K562 (cell line): ENCODE data around the gene CSH1. TPM values are rescaled to one million over a fixed set of nuclear protein-coding genes. Genes with fewer than 3 reads are reported as not detected.
A peak's percentile ranks its signal among the peaks of the same experiment; 100 is the strongest.

Source experiments
- BCOR ChIP-seq: fragments of 450-650 bp; IDR thresholded peaks from 2 replicates; pipeline ENCODE4 v1.6.1; 2016
- ETV1 ChIP-seq: fragments of 450-650 bp; conservative IDR thresholded peaks from 2 replicates; pipeline ENCODE4 v1.6.1; 2016; ENCODE audit warnings: missing genetic modification characterization, control low read depth, low read depth, missing compliant biosample characterization
- KDM5B ChIP-seq: fragments of 200-600 bp; sonication (generic); IDR thresholded peaks from 2 replicates; pipeline ENCODE4 v1.6.1; 2012; ENCODE audit warnings: low read depth, mild to moderate bottlenecking, moderate library complexity, low read length, control low read depth, inconsistent platforms; ENCODE audit not compliant: insufficient replicate concordance
- MECOM ChIP-seq: fragments of 250-450 bp; sonication (Bioruptor Pico); IDR thresholded peaks from 2 replicates; pipeline ENCODE4 v1.8.0; 2022; ENCODE audit warnings: inconsistent platforms
- TFE3 ChIP-seq: fragments of 450-650 bp; formaldehyde crosslinking; IDR thresholded peaks from 2 replicates; pipeline ENCODE4 v1.4.0; 2020; ENCODE audit warnings: mild to moderate bottlenecking, mixed read lengths
- ZBTB8A ChIP-seq: fragments of 450-650 bp; IDR thresholded peaks from 2 replicates; pipeline ENCODE4 v1.6.1; 2018; ENCODE audit warnings: mild to moderate bottlenecking, moderate library complexity; ENCODE audit not compliant: partially characterized antibody
- ZKSCAN8 ChIP-seq: fragments of 200-800 bp; sonication (Bioruptor generic); IDR thresholded peaks from 2 replicates; pipeline ENCODE4 v1.6.1; 2016; ENCODE audit warnings: missing genetic modification characterization, missing compliant biosample characterization
- ZNF444 ChIP-seq: fragments of 250-450 bp; sonication (Bioruptor Pico); IDR thresholded peaks from 2 replicates; pipeline ENCODE4 v1.4.0; 2020; ENCODE audit warnings: mild to moderate bottlenecking, moderate library complexity
- polyA plus RNA-seq, 8 experiments: library from polyadenylated mRNA; depleted of rRNA in 4 of 8; stranded (reverse) in 5 of 8; unstranded in 3 of 8; fragments of >200 nt; fragmentation: Nextera tagmentation in 2 of 8; fragmentation: Illumina TruSeq in 1 of 8; extraction: Ambion mirVana in 2 of 8; extraction: Trizol in 1 of 8; gene quantifications; 2 replicates each; pipeline versions ENCODE4 v1.2.1 to v1.2.3, GENCODE V29; 2011 to 2014; ENCODE audit warnings: inconsistent platforms in 1 of 8, missing spikeins in 1 of 8
- total RNA-seq, 7 experiments: library from RNA; depleted of rRNA in 6 of 7; stranded (reverse); fragments of >200 nt in 6 of 7; fragmentation: Illumina TruSeq in 2 of 7; extraction: Trizol in 2 of 7; gene quantifications; 2 replicates each; pipeline versions ENCODE4 v1.2.1 to v1.2.3, GENCODE V29; 2011 to 2021; ENCODE audit warnings: low replicate concordance in 1 of 7
- TF ChIP-seq, protein P1 (sequence below), 2 experiments: fragments of 450-650 bp; IDR thresholded peaks; 2 replicates each; pipeline ENCODE4 v1.6.1; 2016
- TF ChIP-seq, protein P2 (sequence below): sonication (generic); formaldehyde crosslinking; IDR thresholded peaks from 2 replicates; pipeline ENCODE4 v1.8.0; 2022; ENCODE audit warnings: missing genetic modification reagents, mild to moderate bottlenecking, moderate library complexity, borderline replicate concordance
- TF ChIP-seq, protein P3 (sequence below): fragments of 450-650 bp; IDR thresholded peaks from 2 replicates; pipeline ENCODE4 v1.6.1; 2017; ENCODE audit warnings: mild to moderate bottlenecking, moderate library complexity
- TF ChIP-seq, protein P4 (sequence below): IDR thresholded peaks from 2 replicates; pipeline ENCODE4 v1.6.1; 2014; ENCODE audit warnings: antibody characterized with exemption
- TF ChIP-seq, protein P5 (sequence below), 2 experiments: fragments of 450-650 bp in 1 of 2; sonication (generic) in 1 of 2; formaldehyde crosslinking in 1 of 2; IDR thresholded peaks in 1 of 2; conservative IDR thresholded peaks in 1 of 2; 2 replicates each; pipeline versions ENCODE4 v1.6.1 to v1.8.1; 2016 to 2023; ENCODE audit warnings: mild to moderate bottlenecking in 2 of 2, moderate library complexity in 2 of 2, inconsistent platforms in 1 of 2, missing genetic modification reagents in 1 of 2

The CSH1 gene
- total and polyA plus RNA-seq, 9 of the 15 experiments (the other 6 are each of a cell fraction or from before 2014, with no cell fraction given), result not detected

DNA sequence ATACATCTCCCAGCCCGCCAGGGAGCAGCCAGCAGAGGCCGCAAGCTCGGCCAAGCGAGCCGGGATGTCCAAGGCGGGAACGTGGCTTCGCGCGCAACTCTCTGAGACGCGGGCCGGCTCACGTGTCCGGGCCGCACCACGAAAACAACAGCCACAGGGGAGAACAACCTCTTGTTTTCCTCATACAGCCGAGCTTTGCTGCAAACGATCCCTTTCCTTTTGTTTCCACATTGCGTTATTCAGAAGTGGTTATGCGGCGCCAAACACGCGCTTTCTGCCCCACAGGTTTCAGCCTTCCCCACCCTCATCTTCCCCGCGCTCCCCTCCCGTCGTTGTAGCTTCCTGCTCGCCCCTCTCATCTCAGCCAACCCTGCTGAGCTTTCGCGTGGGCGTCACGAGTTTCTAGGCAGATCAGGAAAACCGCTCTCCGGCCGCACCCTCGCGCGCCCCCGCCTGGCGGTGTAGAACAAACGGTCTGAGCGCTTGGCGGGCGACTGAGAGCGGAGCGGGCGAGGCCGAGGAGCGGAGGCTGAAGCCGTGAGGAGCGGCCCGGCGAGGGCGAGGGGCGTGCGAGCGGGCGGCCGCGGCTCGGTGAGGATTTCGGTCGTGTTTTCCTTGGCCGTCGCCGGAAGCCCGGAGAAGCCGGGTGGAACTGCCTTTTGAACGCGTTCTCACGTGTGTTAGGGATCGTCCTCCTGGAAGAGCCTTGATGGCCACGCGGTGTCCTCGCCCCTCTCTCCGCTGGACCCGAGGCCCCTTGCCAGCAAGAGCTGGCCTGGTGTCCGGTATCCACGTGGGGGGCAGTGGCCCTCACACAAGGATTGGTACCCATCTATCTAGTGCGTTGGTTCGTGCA, 47.3 kb downstream of the CSH1 start (continued):
- TF ChIP-seq, protein P1, sequence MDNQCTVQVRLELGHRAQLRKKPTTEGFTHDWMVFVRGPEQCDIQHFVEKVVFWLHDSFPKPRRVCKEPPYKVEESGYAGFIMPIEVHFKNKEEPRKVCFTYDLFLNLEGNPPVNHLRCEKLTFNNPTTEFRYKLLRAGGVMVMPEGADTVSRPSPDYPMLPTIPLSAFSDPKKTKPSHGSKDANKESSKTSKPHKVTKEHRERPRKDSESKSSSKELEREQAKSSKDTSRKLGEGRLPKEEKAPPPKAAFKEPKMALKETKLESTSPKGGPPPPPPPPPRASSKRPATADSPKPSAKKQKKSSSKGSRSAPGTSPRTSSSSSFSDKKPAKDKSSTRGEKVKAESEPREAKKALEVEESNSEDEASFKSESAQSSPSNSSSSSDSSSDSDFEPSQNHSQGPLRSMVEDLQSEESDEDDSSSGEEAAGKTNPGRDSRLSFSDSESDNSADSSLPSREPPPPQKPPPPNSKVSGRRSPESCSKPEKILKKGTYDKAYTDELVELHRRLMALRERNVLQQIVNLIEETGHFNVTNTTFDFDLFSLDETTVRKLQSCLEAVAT (IDR thresholded peaks at IDR 0.05), result peak in 1 of 2 experiments; percentile 49; a peak in 2 of 4 replicates
- TF ChIP-seq ETV1 (tag) (0 out of 2 replicates have a peak, but pooled peaks have one; percentile 13), TFE3 (CRISPR knock-in tag) (peak; percentile 39; the same call in 1 of the 2 replicates), MECOM (CRISPR knock-in tag) (peak; percentile 76), ZKSCAN8 (CRISPR knock-in tag) (no peak; the same call in 1 of the 2 replicates), ZNF444 (no peak), ZBTB8A (no peak), BCOR (no peak), KDM5B (no peak)
- TF ChIP-seq, protein P2, sequence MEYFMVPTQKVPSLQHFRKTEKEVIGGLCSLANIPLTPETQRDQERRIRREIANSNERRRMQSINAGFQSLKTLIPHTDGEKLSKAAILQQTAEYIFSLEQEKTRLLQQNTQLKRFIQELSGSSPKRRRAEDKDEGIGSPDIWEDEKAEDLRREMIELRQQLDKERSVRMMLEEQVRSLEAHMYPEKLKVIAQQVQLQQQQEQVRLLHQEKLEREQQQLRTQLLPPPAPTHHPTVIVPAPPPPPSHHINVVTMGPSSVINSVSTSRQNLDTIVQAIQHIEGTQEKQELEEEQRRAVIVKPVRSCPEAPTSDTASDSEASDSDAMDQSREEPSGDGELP (CRISPR knock-in tag), result peak; percentile 71
- TF ChIP-seq, protein P3, sequence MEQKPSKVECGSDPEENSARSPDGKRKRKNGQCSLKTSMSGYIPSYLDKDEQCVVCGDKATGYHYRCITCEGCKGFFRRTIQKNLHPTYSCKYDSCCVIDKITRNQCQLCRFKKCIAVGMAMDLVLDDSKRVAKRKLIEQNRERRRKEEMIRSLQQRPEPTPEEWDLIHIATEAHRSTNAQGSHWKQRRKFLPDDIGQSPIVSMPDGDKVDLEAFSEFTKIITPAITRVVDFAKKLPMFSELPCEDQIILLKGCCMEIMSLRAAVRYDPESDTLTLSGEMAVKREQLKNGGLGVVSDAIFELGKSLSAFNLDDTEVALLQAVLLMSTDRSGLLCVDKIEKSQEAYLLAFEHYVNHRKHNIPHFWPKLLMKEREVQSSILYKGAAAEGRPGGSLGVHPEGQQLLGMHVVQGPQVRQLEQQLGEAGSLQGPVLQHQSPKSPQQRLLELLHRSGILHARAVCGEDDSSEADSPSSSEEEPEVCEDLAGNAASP, result no peak
- TF ChIP-seq, protein P4, sequence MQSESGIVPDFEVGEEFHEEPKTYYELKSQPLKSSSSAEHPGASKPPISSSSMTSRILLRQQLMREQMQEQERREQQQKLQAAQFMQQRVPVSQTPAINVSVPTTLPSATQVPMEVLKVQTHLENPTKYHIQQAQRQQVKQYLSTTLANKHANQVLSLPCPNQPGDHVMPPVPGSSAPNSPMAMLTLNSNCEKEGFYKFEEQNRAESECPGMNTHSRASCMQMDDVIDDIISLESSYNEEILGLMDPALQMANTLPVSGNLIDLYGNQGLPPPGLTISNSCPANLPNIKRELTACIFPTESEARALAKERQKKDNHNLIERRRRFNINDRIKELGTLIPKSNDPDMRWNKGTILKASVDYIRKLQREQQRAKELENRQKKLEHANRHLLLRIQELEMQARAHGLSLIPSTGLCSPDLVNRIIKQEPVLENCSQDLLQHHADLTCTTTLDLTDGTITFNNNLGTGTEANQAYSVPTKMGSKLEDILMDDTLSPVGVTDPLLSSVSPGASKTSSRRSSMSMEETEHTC, result peak; percentile 62
- TF ChIP-seq, protein P5, sequence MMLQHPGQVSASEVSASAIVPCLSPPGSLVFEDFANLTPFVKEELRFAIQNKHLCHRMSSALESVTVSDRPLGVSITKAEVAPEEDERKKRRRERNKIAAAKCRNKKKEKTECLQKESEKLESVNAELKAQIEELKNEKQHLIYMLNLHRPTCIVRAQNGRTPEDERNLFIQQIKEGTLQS (IDR thresholded peaks at IDR 0.05), result peak; percentile 72
- TF ChIP-seq, protein P5 (CRISPR knock-in tag; conservative IDR thresholded peaks at IDR 0.05), result peak; percentile 79
